ENCODE results near the gene GPRIN3.

The GPRIN3 gene

GRCh38 chr4:89300060-89300459, 7.5 kb downstream of the GPRIN3 start:
- TF ChIP-seq CTCF (conservative IDR thresholded peaks at IDR 0.05; ENCODE audit: low read length) = no peak
- H3K4me3 ChIP-seq (ENCODE audit: low read length) = no peak overlapping the region

GRCh38 chr4:89299153-89299791, 8.3 kb downstream of the GPRIN3 start:
- no peak overlapping the region for H3K4me3 ChIP-seq (ENCODE audit: low read length)
- no peak for DNase-seq (ENCODE audit: low read depth)
- TF ChIP-seq CTCF (conservative IDR thresholded peaks at IDR 0.05; ENCODE audit: low read length) = 0 out of 2 replicates have a peak, but pooled peaks have one; percentile 5

More at GRCh38 chr4:89300060-89300459, 7.5 kb downstream of the GPRIN3 start:
- no peak for DNase-seq (ENCODE audit: low read depth)

GRCh38 chr4:89298788-89299152, 8.8 kb downstream of the GPRIN3 start:
- DNase-seq (ENCODE audit: low read depth) = peak; percentile 26
- no peak overlapping the region for H3K4me3 ChIP-seq (ENCODE audit: low read length)
- peak; percentile 16 for TF ChIP-seq CTCF (conservative IDR thresholded peaks at IDR 0.05; ENCODE audit: low read length)

- TF ChIP-seq CTCF (conservative IDR thresholded peaks at IDR 0.05; ENCODE audit: low read length) = no peak
Measured at GRCh38 chr4:89298155-89298554, 9.4 kb downstream of the GPRIN3 start.

GRCh38 chr4:89296896-89297295, 10.7 kb downstream of the GPRIN3 start:
- no peak for TF ChIP-seq CTCF (conservative IDR thresholded peaks at IDR 0.05; ENCODE audit: low read length)
- no peak for DNase-seq (ENCODE audit: low read depth)
- H3K4me3 ChIP-seq (ENCODE audit: low read length) = no peak overlapping the region

More at GRCh38 chr4:89298155-89298554, 9.4 kb downstream of the GPRIN3 start:
- no peak overlapping the region for H3K4me3 ChIP-seq (ENCODE audit: low read length)
- no peak for DNase-seq (ENCODE audit: low read depth)

GRCh38 chr4:89296399-89296798, 11.2 kb downstream of the GPRIN3 start:
- TF ChIP-seq CTCF (conservative IDR thresholded peaks at IDR 0.05; ENCODE audit: low read length) = no peak
- no peak for DNase-seq (ENCODE audit: low read depth)
- H3K4me3 ChIP-seq (ENCODE audit: low read length) = no peak overlapping the region

- no peak for TF ChIP-seq CTCF (conservative IDR thresholded peaks at IDR 0.05; ENCODE audit: low read length)
- H3K4me3 ChIP-seq (ENCODE audit: low read length) = no peak overlapping the region
- DNase-seq (ENCODE audit: low read depth) = no peak
Measured at GRCh38 chr4:89295415-89295927, 12.1 kb downstream of the GPRIN3 start.

Measured in AG10803 (cell line).